GM23338 (cell line): Measurements from ENCODE around the gene DMBX1. TPM values are rescaled to one million over a fixed set of nuclear protein-coding genes. Genes with fewer than 3 reads are reported as not detected.

Source experiments
- ATAC-seq: fragments of 200-7000 bp; cut with Tn5 transposase; 3 replicates; pipeline ENCODE4 v1.9.1; 2020
- DNase-seq: peaks from one replicate; pipeline ENCODE4 v3.0.0-alpha.2; 2015; ENCODE audit warnings: low spot score
- H2AFZ ChIP-seq: fragments of 200-600 bp; sonication (generic); 2 replicates; pipeline ENCODE4 v1.8.0; 2016; ENCODE audit warnings: antibody characterized with exemption, mild to moderate bottlenecking, moderate library complexity
- H3F3A ChIP-seq: fragments of 200-600 bp; sonication (generic); replicated peaks from 2 replicates; pipeline ENCODE4 v1.8.0; 2017; ENCODE audit warnings: antibody characterized with exemption, mixed run types, low read depth
- H3K27ac ChIP-seq: fragments of 200-600 bp; sonication (generic); 2 replicates; pipeline ENCODE4 v1.6.1; 2016; ENCODE audit warnings: low read depth
- H3K27me3 ChIP-seq: fragments of 200-600 bp; sonication (generic); 2 replicates; pipeline ENCODE4 v1.8.0; 2016; ENCODE audit warnings: mild to moderate bottlenecking, mixed run types, moderate library complexity; ENCODE audit not compliant: insufficient read depth
- H3K36me3 ChIP-seq: fragments of 200-600 bp; sonication (generic); 2 replicates; pipeline ENCODE4 v1.8.0; 2016; ENCODE audit warnings: mild to moderate bottlenecking; ENCODE audit not compliant: insufficient read depth
- H3K4me1 ChIP-seq: fragments of 200-600 bp; sonication (generic); 2 replicates; pipeline ENCODE4 v1.8.0; 2016; ENCODE audit warnings: mild to moderate bottlenecking, moderate library complexity; ENCODE audit not compliant: insufficient read depth
- H3K4me2 ChIP-seq: fragments of 200-600 bp; sonication (generic); 2 replicates; pipeline ENCODE4 v1.7.1; 2017; ENCODE audit warnings: mixed run types
- H3K4me3 ChIP-seq: fragments of 200-600 bp; sonication (generic); 2 replicates; pipeline ENCODE4 v1.6.1; 2016; ENCODE audit warnings: mixed run types
- H3K79me2 ChIP-seq: fragments of 200-600 bp; sonication (generic); replicated peaks from 2 replicates; pipeline ENCODE4 v1.8.0; 2017; ENCODE audit warnings: mild to moderate bottlenecking; ENCODE audit not compliant: insufficient read depth
- H3K9me2 ChIP-seq: fragments of 200-600 bp; sonication (generic); 2 replicates; pipeline ENCODE4 v1.8.0; 2017; ENCODE audit not compliant: insufficient read depth
- H4K20me1 ChIP-seq: fragments of 200-600 bp; sonication (generic); replicated peaks from 2 replicates; pipeline ENCODE4 v1.8.0; 2017; ENCODE audit warnings: mild to moderate bottlenecking; ENCODE audit not compliant: insufficient read depth
- H3K27ac Mint-ChIP-seq: 2 replicates; pipeline ENCODE4 v1.8.0; 2020; ENCODE audit warnings: inconsistent platforms, mild to moderate bottlenecking, moderate library complexity, mixed read lengths
- H3K27me3 Mint-ChIP-seq: 3 replicates; pipeline ENCODE4 v1.8.0; 2022; ENCODE audit warnings: low read depth, mild to moderate bottlenecking, moderate library complexity, mixed read lengths, inconsistent platforms; ENCODE audit not compliant: insufficient read depth, poor library complexity
- H3K36me3 Mint-ChIP-seq: 3 replicates; pipeline ENCODE4 v1.8.0; 2021; ENCODE audit warnings: low read depth, mild to moderate bottlenecking, inconsistent platforms, moderate library complexity, mixed read lengths
- H3K4me1 Mint-ChIP-seq: 3 replicates; pipeline ENCODE4 v1.8.0; 2020; ENCODE audit warnings: mild to moderate bottlenecking, inconsistent platforms, mixed read lengths
- H3K4me3 Mint-ChIP-seq: 3 replicates; pipeline ENCODE4 v1.8.0; 2021; ENCODE audit warnings: moderate library complexity, mild to moderate bottlenecking, inconsistent platforms, mixed read lengths
- H3K9me3 Mint-ChIP-seq: 3 replicates; pipeline ENCODE4 v1.8.0; 2020; ENCODE audit warnings: moderate library complexity, mild to moderate bottlenecking, inconsistent platforms, mixed read lengths
- CREB1 ChIP-seq: fragments of 250-450 bp; sonication (Bioruptor Pico); IDR thresholded peaks from 2 replicates; pipeline ENCODE4 v1.5.0; 2020; ENCODE audit warnings: low read depth, mild to moderate bottlenecking, moderate library complexity
- EZH2 ChIP-seq: fragments of 200-600 bp; sonication (generic); IDR thresholded peaks from one replicate; pipeline ENCODE4 v1.8.0; 2017; ENCODE audit warnings: antibody characterized with exemption, mild to moderate bottlenecking, low read depth; ENCODE audit not compliant: unreplicated experiment
- EZH2phosphoT487 ChIP-seq: fragments of 200-600 bp; sonication (generic); IDR thresholded peaks from one replicate; pipeline ENCODE4 v1.8.1; 2018; ENCODE audit warnings: antibody characterized with exemption; ENCODE audit not compliant: unreplicated experiment
- JUNB ChIP-seq: IDR thresholded peaks from one replicate; pipeline ENCODE4 v1.6.1; 2016; ENCODE audit warnings: antibody characterized with exemption; ENCODE audit not compliant: unreplicated experiment
- NANOG ChIP-seq: IDR thresholded peaks from 2 replicates; pipeline ENCODE4 v1.6.1; 2016; ENCODE audit warnings: antibody characterized with exemption, borderline replicate concordance
- POLR2AphosphoS5 ChIP-seq: IDR thresholded peaks from 2 replicates; pipeline ENCODE4 v1.6.1; 2016; ENCODE audit warnings: antibody characterized with exemption, low read depth
- STAT1 ChIP-seq: IDR thresholded peaks from one replicate; pipeline ENCODE4 v1.6.1; 2016; ENCODE audit warnings: antibody characterized with exemption; ENCODE audit not compliant: unreplicated experiment
- ZNF331 ChIP-seq: fragments of 250-450 bp; sonication (Bioruptor Pico); IDR thresholded peaks from 2 replicates; pipeline ENCODE4 v1.5.0; 2020; ENCODE audit warnings: low read depth, mild to moderate bottlenecking, moderate library complexity
- polyA plus RNA-seq: library from polyadenylated mRNA; unstranded; fragments of >200 nt; fragmentation: Nextera tagmentation; extraction: Ambion mirVana; gene quantifications from 2 replicates; pipeline ENCODE4 v1.2.1, GENCODE V29; 2016
- total RNA-seq: library from RNA; depleted of rRNA; stranded (reverse); fragments of >200 nt; shearing (Covaris generic); gene quantifications from 2 replicates; pipeline ENCODE4 v1.2.3, GENCODE V29; 2014
- TF ChIP-seq, protein P1 (sequence below), 2 experiments: fragments of 200-600 bp in 1 of 2; sonication (generic) in 1 of 2; conservative IDR thresholded peaks; 2 replicates each; pipeline versions ENCODE4 v1.5.1 to v1.6.1; 2016 to 2017; ENCODE audit warnings: antibody characterized with exemption in 2 of 2, low read depth in 2 of 2, mild to moderate bottlenecking in 2 of 2, moderate library complexity in 1 of 2
- TF ChIP-seq, protein P2 (sequence below): IDR thresholded peaks from one replicate; pipeline ENCODE4 v1.6.1; 2018; ENCODE audit warnings: antibody characterized with exemption; ENCODE audit not compliant: unreplicated experiment
- TF ChIP-seq, protein P3 (sequence below): IDR thresholded peaks from 2 replicates; pipeline ENCODE4 v1.6.1; 2016; ENCODE audit warnings: antibody characterized with exemption

DMBX1 gene
- total and polyA plus RNA-seq, 2 experiments from 2014 or later, result 0.11 TPM; not detected in 1

DNA sequence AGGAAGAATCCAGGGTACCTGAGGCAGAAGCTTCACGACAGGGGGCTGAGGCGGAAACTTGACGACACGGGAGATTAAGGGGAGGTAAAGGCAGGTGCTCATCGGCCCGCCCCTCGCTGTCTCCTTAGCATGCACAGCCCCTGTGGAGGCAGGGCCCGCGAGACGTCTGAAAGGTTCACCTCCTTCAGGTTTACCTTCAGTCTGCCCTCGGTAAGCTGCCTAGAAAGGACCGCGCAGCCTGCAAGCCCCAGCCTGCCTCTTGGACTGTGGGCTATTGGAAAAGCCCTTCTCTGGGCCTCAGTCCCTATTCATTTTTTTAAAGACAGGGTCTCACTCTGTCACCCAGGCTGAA is 33.3 kb downstream of the DMBX1 start (continued):
- TF ChIP-seq, protein P1, sequence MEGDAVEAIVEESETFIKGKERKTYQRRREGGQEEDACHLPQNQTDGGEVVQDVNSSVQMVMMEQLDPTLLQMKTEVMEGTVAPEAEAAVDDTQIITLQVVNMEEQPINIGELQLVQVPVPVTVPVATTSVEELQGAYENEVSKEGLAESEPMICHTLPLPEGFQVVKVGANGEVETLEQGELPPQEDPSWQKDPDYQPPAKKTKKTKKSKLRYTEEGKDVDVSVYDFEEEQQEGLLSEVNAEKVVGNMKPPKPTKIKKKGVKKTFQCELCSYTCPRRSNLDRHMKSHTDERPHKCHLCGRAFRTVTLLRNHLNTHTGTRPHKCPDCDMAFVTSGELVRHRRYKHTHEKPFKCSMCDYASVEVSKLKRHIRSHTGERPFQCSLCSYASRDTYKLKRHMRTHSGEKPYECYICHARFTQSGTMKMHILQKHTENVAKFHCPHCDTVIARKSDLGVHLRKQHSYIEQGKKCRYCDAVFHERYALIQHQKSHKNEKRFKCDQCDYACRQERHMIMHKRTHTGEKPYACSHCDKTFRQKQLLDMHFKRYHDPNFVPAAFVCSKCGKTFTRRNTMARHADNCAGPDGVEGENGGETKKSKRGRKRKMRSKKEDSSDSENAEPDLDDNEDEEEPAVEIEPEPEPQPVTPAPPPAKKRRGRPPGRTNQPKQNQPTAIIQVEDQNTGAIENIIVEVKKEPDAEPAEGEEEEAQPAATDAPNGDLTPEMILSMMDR (conservative IDR thresholded peaks at IDR 0.05; ENCODE audit: low read depth in 2 of 2), result no peak
- TF ChIP-seq JUNB, result no peak
- TF ChIP-seq EZH2phosphoT487, result no peak
- TF ChIP-seq, protein P2, sequence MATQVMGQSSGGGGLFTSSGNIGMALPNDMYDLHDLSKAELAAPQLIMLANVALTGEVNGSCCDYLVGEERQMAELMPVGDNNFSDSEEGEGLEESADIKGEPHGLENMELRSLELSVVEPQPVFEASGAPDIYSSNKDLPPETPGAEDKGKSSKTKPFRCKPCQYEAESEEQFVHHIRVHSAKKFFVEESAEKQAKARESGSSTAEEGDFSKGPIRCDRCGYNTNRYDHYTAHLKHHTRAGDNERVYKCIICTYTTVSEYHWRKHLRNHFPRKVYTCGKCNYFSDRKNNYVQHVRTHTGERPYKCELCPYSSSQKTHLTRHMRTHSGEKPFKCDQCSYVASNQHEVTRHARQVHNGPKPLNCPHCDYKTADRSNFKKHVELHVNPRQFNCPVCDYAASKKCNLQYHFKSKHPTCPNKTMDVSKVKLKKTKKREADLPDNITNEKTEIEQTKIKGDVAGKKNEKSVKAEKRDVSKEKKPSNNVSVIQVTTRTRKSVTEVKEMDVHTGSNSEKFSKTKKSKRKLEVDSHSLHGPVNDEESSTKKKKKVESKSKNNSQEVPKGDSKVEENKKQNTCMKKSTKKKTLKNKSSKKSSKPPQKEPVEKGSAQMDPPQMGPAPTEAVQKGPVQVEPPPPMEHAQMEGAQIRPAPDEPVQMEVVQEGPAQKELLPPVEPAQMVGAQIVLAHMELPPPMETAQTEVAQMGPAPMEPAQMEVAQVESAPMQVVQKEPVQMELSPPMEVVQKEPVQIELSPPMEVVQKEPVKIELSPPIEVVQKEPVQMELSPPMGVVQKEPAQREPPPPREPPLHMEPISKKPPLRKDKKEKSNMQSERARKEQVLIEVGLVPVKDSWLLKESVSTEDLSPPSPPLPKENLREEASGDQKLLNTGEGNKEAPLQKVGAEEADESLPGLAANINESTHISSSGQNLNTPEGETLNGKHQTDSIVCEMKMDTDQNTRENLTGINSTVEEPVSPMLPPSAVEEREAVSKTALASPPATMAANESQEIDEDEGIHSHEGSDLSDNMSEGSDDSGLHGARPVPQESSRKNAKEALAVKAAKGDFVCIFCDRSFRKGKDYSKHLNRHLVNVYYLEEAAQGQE, result no peak
- TF ChIP-seq, protein P3, sequence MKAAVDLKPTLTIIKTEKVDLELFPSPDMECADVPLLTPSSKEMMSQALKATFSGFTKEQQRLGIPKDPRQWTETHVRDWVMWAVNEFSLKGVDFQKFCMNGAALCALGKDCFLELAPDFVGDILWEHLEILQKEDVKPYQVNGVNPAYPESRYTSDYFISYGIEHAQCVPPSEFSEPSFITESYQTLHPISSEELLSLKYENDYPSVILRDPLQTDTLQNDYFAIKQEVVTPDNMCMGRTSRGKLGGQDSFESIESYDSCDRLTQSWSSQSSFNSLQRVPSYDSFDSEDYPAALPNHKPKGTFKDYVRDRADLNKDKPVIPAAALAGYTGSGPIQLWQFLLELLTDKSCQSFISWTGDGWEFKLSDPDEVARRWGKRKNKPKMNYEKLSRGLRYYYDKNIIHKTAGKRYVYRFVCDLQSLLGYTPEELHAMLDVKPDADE, result no peak
- no peak for TF ChIP-seq EZH2

DNA sequence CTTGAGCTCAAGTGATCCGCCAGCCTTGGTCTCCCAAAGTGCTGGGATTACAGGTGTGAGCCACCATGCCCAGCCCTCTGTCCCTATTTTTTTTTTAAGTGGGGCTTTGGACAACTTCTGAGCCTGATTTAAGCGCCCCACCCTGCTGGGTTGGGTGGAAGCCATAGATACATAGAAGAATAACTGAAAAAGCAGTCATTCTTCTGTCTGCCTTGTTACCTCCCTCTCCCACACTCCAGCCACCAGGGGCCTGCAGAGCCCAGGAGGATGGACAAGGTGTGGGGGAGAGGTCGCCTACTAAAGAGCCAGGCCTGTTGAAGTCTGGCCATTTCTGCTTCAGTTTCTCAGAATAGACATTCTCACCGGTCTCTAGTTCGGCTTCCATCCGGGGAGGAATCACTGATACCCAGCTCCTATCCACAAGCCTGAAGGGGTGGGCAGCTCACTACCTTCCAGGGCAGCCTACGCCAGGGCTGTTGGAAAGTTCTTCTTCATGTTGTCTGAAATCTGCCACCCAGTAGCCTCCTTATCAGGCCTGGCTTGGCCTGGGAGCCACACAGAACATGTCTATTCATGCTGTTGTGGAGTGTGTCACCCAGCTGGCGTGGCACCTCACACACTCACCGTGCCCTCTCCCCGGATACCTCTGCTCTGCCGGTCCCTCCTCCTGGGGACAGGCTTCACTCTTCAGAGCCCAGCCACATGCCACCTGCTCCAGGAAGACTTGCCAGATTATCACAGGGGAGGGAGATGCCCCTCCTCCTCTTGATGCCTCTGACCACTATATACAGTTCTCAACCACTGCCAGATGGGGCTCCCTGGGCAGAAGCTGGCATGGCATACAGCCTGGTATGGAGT is 34.1 kb downstream of the DMBX1 start:
- Mint-ChIP-seq H3K27me3 (peaks cover 72% of the 10 kb centered on the region), H3K4me3 (no peak overlapping the region), H3K27ac (no peak overlapping the region), H3K9me3 (no peaks in the 10 kb centered on the region), H3K36me3 (no peaks in the 10 kb centered on the region), H3K4me1 (peaks cover 70% of the 10 kb centered on the region)
- Histone ChIP-seq H3K9me2 (no peaks in the 10 kb centered on the region), H3K4me1 (peaks cover 58% of the 10 kb centered on the region), H4K20me1 (no peaks in the 10 kb centered on the region; the same call in 1 of the 2 replicates), H3K36me3 (no peaks in the 10 kb centered on the region), H3K79me2 (no peaks in the 10 kb centered on the region), H3K4me2 (no peak overlapping the region), H2AFZ (no peak overlapping the region), H3K27ac (no peak overlapping the region), H3F3A (peaks cover 11% of the 10 kb centered on the region), H3K27me3 (peaks cover 91% of the 10 kb centered on the region), H3K4me3 (no peak overlapping the region)
- no peak for DNase-seq
- ATAC-seq, result no peak
- TF ChIP-seq, protein P3, result no peak
- no peak for TF ChIP-seq CREB1 (CRISPR knock-in tag)
- TF ChIP-seq POLR2AphosphoS5, result no peak
- no peak for TF ChIP-seq ZNF331 (CRISPR knock-in tag)
- no peak for TF ChIP-seq JUNB
- TF ChIP-seq NANOG, result no peak
- TF ChIP-seq, protein P1 (conservative IDR thresholded peaks at IDR 0.05; ENCODE audit: low read depth in 2 of 2), result no peak
- TF ChIP-seq STAT1, result no peak
